Stomach (tissue), 4 donors: Measurements from ENCODE around the gene DSC3.
"Not testable (repeated sequence)": the region's sequence is repeated elsewhere in the genome, so short reads cannot be mapped to it uniquely, and the experiment has no call there.

Experiments
- CTCF ChIP-seq, 7 experiments: fragments of 450-650 bp in 4 of 7; fragments of 200-600 bp in 3 of 7; sonication (generic) in 3 of 7; IDR thresholded peaks; one replicate each; pipeline ENCODE4 v1.5.1; 2016 to 2019; ENCODE audit warnings: antibody characterized with exemption in 7 of 7, control low read depth in 2 of 7, mild to moderate bottlenecking in 1 of 7
- EP300 ChIP-seq: sonication (generic); formaldehyde crosslinking; IDR thresholded peaks from one replicate; pipeline ENCODE4 v1.6.1; 2017; ENCODE audit warnings: antibody characterized with exemption
- POLR2A ChIP-seq, 4 donors: fragments of 450-650 bp; IDR thresholded peaks; one replicate each; pipeline ENCODE4 v1.6.1; 2016; ENCODE audit warnings: antibody characterized with exemption in 4 of 4, control low read depth in 2 of 4, mild to moderate bottlenecking in 1 of 4, moderate library complexity in 1 of 4
- POLR2AphosphoS5 ChIP-seq, 3 donors: sonication (generic); formaldehyde crosslinking; IDR thresholded peaks; one replicate each; pipeline ENCODE4 v1.6.1; 2016; ENCODE audit warnings: antibody characterized with exemption in 3 of 3

DNA sequence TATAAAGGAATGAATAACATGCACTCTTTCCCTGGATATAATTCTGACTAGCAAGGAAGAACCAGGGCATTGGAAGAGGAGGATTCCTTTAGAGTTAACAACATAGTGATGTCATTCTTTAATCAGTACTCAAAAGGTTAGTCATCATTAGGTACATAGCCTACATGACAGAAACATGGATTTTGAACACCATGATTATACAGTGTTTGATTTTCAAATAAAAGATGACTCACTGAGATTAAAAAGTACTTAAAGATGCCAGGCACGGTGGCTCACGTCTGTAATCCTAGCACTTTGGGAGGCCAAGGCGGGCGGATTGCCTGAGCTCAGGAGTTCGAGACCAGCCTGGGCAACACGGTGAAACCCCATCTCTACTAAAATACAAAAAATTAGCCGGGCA, 31.1 kb downstream of the DSC3 start:
- not testable (repeated sequence) for TF ChIP-seq CTCF (IDR thresholded peaks at IDR 0.05); POLR2A (IDR thresholded peaks at IDR 0.05); EP300
- peak in 2 of 3 donors; percentile 13 to 31 for TF ChIP-seq POLR2AphosphoS5 (IDR thresholded peaks at IDR 0.05)
